ENCODE measurements around the gene NPR3. TPM values are rescaled to one million over a fixed set of nuclear protein-coding genes. Genes with fewer than 3 reads are reported as not detected.

NPR3 gene
- total RNA-seq, 1 experiment from 2014 or later = 0.11 TPM

DNA sequence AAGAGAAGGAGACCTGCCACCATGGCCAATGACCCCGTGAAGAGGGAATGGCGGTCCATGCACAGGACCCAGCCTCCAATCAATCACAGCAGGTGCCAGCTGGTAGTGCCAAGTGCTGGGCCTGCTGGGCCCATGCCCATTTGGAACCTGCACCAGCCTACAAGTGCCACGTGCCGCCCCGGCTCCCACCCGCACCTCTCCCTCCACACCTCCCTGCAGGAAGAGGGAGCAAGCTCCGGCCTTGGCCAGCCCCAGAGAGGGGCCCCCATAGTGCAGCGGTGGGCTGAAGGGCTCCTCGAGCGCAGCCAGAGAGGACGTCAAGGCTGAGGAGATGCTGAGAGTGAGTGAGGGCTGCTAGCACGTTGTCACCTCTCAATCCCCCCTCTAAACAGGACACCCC, 37.8 kb upstream of the NPR3 start:
- Histone ChIP-seq H3K4me3 (ENCODE audit: low read depth, low read length) (no peak overlapping the region), H3K36me3 (ENCODE audit: control insufficient read depth, insufficient read depth, low read length) (no peaks in the 10 kb centered on the region), H3K27me3 (replicated peaks; ENCODE audit: control insufficient read depth, insufficient read depth, low read length) (no peaks in the 10 kb centered on the region), H3K9me3 (peaks cover 14% of the 10 kb centered on the region), H3K4me1 (no peaks in the 10 kb centered on the region)
- DNase-seq = no peak
- Mint-ChIP-seq H3K36me3 (ENCODE audit: insufficient read depth, unreplicated experiment) (peaks cover 6% of the 10 kb centered on the region), H3K9me3 (ENCODE audit: unreplicated experiment) (peaks cover 21% of the 10 kb centered on the region), H3K27me3 (ENCODE audit: insufficient read depth, unreplicated experiment) (no peaks in the 10 kb centered on the region), H3K4me1 (ENCODE audit: low read depth, unreplicated experiment) (no peaks in the 10 kb centered on the region), H3K4me3 (ENCODE audit: unreplicated experiment) (no peak overlapping the region), H3K27ac (ENCODE audit: unreplicated experiment) (no peak overlapping the region)
- CTCF ChIA-PET = no interaction called here
- POLR2A ChIA-PET = no interaction called here
- TF ChIP-seq, protein P1, sequence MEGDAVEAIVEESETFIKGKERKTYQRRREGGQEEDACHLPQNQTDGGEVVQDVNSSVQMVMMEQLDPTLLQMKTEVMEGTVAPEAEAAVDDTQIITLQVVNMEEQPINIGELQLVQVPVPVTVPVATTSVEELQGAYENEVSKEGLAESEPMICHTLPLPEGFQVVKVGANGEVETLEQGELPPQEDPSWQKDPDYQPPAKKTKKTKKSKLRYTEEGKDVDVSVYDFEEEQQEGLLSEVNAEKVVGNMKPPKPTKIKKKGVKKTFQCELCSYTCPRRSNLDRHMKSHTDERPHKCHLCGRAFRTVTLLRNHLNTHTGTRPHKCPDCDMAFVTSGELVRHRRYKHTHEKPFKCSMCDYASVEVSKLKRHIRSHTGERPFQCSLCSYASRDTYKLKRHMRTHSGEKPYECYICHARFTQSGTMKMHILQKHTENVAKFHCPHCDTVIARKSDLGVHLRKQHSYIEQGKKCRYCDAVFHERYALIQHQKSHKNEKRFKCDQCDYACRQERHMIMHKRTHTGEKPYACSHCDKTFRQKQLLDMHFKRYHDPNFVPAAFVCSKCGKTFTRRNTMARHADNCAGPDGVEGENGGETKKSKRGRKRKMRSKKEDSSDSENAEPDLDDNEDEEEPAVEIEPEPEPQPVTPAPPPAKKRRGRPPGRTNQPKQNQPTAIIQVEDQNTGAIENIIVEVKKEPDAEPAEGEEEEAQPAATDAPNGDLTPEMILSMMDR (IDR thresholded peaks at IDR 0.05; ENCODE audit: insufficient read depth in 1 of 2, low read depth in 1 of 2, low read length in 1 of 2, severe bottlenecking in 1 of 2, unreplicated experiment in 1 of 2) = no peak
- intact Hi-C loops (cut with micrococcal nuclease; ENCODE audit: unreplicated experiment) = no loop called here
- no TSS peak for BruUV-seq (replicated peaks)

DNA sequence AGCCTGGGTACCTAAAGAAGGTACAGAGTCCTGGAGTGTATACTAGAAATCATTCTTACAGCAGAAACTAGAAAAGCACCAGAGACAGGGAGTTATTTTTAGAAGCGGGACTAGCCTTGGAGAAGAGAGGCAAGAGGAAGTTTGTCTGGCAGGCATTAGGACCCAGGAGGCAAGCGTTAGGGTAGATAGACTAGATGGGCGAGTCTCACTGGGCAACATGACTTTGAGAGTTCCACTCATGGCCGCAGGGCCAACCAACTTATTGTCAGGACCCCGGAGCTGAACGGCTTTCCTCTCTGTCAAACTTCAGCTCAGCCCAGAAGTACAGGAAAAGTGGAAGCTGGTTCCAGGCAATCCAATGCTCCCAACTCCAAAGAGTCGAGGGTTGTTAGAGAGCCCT, 34.1 kb upstream of the NPR3 start:
- no peaks in the 10 kb centered on the region for H3K27me3 ChIP-seq (replicated peaks; ENCODE audit: control insufficient read depth, insufficient read depth, low read length)
- no TSS peak for BruUV-seq (replicated peaks)
- Mint-ChIP-seq H3K27ac (ENCODE audit: unreplicated experiment) (no peak overlapping the region), H3K4me1 (ENCODE audit: low read depth, unreplicated experiment) (no peaks in the 10 kb centered on the region), H3K36me3 (ENCODE audit: insufficient read depth, unreplicated experiment) (peaks cover 1% of the 10 kb centered on the region), H3K9me3 (ENCODE audit: unreplicated experiment) (peaks cover 14% of the 10 kb centered on the region), H3K27me3 (ENCODE audit: insufficient read depth, unreplicated experiment) (no peaks in the 10 kb centered on the region), H3K4me3 (ENCODE audit: unreplicated experiment) (no peak overlapping the region)
- peaks cover 10% of the 10 kb centered on the region for H3K9me3 ChIP-seq
- ChIA-PET CTCF (no interaction called here), POLR2A (no interaction called here)
- no peak overlapping the region for H3K4me3 ChIP-seq (ENCODE audit: low read depth, low read length)
- no peaks in the 10 kb centered on the region for H3K4me1 ChIP-seq
- H3K36me3 ChIP-seq (ENCODE audit: control insufficient read depth, insufficient read depth, low read length) = no peaks in the 10 kb centered on the region
- TF ChIP-seq, protein P1 (IDR thresholded peaks at IDR 0.05; ENCODE audit: insufficient read depth in 1 of 2, low read depth in 1 of 2, low read length in 1 of 2, severe bottlenecking in 1 of 2, unreplicated experiment in 1 of 2) = no peak
- intact Hi-C loops (cut with micrococcal nuclease; ENCODE audit: unreplicated experiment) = no loop called here
- DNase-seq = no peak

DNA sequence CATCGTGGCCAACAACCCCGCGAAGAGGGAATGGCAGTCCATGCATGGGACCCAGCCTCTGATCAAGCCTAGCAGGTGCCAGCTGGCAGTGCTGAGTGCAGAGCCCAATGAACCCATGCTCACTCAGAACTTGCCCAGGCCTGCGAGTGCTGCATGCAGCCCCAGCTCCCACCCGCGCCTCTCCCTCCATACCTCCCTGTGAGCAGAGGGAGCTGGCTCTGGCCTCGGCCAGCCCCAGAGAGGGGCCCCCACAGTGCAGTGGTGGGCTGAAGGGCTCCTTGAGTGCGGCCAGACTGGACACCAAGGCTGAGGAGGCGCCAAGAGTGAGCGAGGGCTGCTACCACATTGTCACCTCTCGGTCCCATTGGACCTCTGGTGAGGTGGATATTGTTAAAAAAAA, 32.6 kb upstream of the NPR3 start:
- TF ChIP-seq, protein P1 (IDR thresholded peaks at IDR 0.05; ENCODE audit: insufficient read depth in 1 of 2, low read depth in 1 of 2, low read length in 1 of 2, severe bottlenecking in 1 of 2, unreplicated experiment in 1 of 2) = no peak
- BruUV-seq (replicated peaks) = no TSS peak
- Histone ChIP-seq H3K27me3 (replicated peaks; ENCODE audit: control insufficient read depth, insufficient read depth, low read length) (no peaks in the 10 kb centered on the region), H3K4me3 (ENCODE audit: low read depth, low read length) (no peak overlapping the region), H3K4me1 (no peaks in the 10 kb centered on the region), H3K36me3 (ENCODE audit: control insufficient read depth, insufficient read depth, low read length) (no peaks in the 10 kb centered on the region), H3K9me3 (no peaks in the 10 kb centered on the region)
- Mint-ChIP-seq H3K4me1 (ENCODE audit: low read depth, unreplicated experiment) (no peaks in the 10 kb centered on the region), H3K27me3 (ENCODE audit: insufficient read depth, unreplicated experiment) (no peaks in the 10 kb centered on the region), H3K27ac (ENCODE audit: unreplicated experiment) (no peak overlapping the region), H3K9me3 (ENCODE audit: unreplicated experiment) (peaks cover 14% of the 10 kb centered on the region), H3K4me3 (ENCODE audit: unreplicated experiment) (no peak overlapping the region), H3K36me3 (ENCODE audit: insufficient read depth, unreplicated experiment) (no peaks in the 10 kb centered on the region)
- intact Hi-C loops (cut with micrococcal nuclease; ENCODE audit: unreplicated experiment) = no loop called here
- no peak for DNase-seq
- ChIA-PET POLR2A (no interaction called here), CTCF (no interaction called here)

All from Caco-2 (cell line).